ENCODE measurements around the gene RPLP1.

DNA sequence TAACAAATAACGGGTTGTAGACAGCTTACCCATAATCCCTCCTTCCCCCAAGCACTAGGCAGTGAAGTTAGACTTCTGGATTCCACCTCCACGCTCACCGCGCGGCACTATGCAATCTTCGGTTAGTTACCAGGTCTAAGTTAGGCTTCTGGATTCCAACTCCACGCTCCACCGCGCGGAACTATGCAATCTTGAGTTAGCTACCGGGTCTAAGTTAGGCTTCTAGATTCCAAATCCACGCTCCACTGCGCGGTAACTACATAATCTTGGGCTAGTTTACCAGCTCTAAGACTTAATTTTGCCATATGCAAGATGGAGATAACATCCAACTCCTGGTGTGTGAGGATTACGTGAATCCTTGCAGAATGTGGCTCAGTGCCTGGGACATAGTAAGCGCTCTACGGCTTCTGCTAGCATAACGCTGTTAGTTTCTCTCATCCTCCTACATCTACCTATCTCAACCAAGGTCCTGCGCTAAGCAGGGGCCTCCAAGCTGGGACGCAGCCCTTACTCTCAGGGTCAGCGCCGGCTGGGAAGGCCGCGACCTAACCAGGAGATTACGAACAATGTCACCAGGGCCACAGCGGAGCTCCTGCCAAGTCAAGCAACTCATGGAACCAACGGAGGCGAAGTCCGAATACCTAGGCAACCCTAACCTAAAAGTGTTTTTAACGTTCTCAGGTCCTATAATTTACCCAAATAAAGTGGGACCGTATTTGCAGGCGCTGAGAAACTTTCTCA is 497 bp upstream of the RPLP1 start:
- no peak for TF ChIP-seq EZH2 (IDR thresholded peaks at IDR 0.05; ENCODE audit: borderline replicate concordance, low read depth, low read length, severe bottlenecking)
- TF ChIP-seq, protein P1, sequence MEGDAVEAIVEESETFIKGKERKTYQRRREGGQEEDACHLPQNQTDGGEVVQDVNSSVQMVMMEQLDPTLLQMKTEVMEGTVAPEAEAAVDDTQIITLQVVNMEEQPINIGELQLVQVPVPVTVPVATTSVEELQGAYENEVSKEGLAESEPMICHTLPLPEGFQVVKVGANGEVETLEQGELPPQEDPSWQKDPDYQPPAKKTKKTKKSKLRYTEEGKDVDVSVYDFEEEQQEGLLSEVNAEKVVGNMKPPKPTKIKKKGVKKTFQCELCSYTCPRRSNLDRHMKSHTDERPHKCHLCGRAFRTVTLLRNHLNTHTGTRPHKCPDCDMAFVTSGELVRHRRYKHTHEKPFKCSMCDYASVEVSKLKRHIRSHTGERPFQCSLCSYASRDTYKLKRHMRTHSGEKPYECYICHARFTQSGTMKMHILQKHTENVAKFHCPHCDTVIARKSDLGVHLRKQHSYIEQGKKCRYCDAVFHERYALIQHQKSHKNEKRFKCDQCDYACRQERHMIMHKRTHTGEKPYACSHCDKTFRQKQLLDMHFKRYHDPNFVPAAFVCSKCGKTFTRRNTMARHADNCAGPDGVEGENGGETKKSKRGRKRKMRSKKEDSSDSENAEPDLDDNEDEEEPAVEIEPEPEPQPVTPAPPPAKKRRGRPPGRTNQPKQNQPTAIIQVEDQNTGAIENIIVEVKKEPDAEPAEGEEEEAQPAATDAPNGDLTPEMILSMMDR (IDR thresholded peaks at IDR 0.05; ENCODE audit: borderline replicate concordance, extremely low read depth, low read length, poor library complexity, severe bottlenecking): no peak
